GM19043 (cell line): ENCODE measurements around the gene NOC4L.

ENCODE experiments used
- ATAC-seq: cut with Tn5 transposase; IDR thresholded peaks from one replicate; pipeline ENCODE4 v1.9.1; 2021; ENCODE audit warnings: low read depth; ENCODE audit not compliant: unreplicated experiment

Gene NOC4L

DNA sequence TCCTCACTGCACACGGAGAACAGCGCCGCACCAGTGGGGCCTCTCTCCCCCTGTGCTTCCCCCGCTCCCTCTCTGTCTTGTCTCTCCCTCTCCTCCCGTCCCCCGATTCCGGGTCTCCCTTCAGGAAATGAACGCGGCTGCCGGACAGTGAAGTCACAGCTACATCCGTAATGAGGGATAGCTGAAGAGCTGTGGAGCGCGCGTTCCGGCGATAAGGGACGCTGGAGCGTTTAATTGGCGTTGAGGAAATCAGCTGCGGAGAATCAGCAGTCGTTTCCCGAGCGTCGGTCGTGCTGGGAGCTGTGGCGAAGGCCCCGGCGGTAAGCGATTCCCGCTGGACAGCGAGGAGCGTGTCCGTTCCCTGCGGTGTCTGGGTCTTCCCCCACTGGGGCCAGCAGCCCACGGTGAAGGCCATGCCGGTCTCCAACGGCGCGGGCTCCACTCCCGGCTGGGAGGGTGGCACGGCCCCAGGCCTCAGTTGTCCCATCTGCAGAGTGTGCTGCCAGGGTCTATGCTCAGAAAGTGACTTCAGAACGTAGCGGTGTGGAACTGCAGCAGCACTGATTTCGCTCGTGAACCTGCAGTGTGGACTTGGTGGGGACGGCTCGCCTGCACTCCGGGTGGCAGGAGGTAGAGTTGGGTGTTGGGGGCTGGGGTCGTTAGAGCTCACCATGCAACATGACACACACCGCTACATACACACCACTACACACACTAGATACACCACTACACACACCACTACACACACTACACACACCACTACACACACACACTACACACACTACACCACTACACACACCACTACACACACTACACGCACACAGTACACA is 10.9 kb downstream of the NOC4L start:
- ATAC-seq = no peak

DNA sequence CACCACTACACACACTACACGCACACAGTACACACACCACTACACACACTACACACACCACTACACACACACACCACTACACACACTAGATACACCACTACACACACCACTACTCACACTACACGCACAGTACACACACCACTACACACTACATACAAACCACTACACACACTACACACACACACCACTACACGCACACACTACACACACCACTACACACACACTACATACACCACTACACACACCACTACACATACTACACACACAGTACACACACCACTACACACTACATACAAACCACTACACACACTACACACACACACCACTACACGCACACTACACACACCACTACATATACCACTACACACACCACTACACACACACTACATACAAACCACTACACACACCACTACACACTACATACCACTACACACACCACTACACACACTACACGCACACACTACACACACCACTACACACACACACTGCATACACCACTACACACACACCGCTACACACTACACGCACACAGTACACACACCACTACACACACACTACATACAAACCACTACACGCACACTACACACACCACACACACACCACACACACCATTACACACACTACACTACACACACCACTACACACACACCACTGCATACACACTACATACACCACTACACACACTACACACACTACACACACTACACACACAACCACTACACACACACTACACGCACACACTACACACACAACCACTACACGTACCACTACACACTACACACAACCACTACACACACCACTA is 11.7 kb downstream of the NOC4L start:
- no peak for ATAC-seq

- no peak for ATAC-seq
Measured at GRCh38 chr12:132156573-132157325, 12.5 kb downstream of the NOC4L start.

DNA sequence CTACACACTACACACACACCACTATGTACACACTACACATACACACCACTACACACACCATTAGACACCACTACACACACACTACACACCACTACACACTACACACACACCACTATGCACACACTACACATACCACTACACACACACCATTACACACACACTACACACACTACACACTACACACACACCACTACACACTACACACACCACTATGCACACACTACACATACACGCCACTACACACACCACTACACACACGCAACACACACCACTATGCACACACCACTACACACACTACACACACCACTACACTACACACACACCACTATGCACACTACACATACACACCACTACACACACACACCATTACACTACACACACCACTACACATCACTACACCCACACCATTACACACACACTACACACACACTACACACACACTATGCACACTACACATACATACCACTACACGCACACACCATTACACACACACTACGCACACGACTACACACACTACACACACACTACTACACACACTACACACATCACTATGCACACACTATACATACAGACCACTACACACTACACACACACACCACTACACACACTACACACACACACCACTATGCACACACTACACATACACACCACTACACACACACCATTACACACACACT is 13.6 kb downstream of the NOC4L start:
- no peak for ATAC-seq

GRCh38 chr12:132158677-132159554 is 14.7 kb downstream of the NOC4L start:
- ATAC-seq = no peak

- no peak for ATAC-seq
Measured at GRCh38 chr12:132159555-132160003, 15.3 kb downstream of the NOC4L start.

- ATAC-seq = no peak
Measured at GRCh38 chr12:132160016-132160415, 15.8 kb downstream of the NOC4L start.

DNA sequence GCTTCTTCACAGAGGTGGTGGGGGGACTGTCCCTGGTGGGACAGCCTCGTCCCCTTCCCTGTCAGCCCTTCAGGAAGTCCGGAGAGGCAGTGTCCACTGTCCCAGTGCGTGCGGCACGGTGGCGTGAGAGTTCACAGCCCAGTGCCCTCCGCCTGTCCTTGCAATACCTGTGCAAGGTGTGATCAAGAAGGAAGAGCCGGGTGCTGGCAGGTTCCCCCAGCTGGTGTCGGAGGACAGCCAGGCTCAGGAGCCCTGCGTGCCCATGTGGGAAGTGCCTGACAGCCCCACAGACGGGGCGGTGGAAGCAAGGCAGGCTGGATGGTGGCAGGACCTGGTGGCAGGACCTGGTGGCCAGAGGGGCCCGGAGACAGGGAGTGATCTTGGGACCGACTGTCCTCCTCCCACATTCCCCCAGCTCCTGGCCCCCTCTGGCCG is 16.4 kb downstream of the NOC4L start:
- no peak for ATAC-seq

DNA sequence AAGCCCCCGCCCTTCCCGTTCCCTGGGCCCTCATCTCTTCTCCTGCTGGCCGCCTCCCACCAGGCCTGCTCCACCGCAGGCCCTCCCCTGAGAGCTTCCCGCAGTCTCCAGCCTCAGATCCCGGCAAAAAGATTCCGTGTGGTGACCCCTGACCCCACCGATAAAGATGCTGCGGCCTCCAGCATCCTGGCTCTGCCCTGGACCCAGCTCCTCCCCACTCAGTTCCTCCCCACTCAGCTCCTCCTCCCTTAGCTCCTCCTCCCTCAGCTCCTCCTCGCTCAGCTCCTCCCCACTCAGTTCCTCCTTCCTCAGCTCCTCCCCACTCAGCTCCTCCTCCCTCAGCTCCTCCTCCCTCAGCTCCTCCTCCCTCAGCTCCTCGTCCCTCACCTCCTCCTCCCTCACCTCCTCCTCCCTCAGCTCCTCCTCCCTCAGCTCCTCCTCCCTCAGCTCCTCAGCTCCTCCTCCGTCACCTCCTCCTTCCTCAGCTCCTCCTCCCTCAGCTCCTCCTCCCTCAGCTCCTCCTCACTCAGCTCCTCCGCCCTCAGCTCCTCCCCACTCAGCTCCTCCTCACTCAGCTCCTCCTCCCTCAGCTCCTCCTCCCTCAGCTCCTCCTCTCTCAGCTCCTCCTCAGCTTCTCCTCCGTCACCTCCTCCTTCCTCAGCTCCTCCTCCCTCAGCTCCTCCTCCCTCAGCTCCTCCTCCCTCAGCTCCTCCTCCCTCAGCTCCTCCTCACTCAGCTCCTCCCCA is 17.0 kb downstream of the NOC4L start:
- ATAC-seq = no peak

- no peak for ATAC-seq
Measured at GRCh38 chr12:132161796-132162507, 17.7 kb downstream of the NOC4L start.

GRCh38 chr12:132162508-132163031 is 18.3 kb downstream of the NOC4L start:
- no peak for ATAC-seq

DNA sequence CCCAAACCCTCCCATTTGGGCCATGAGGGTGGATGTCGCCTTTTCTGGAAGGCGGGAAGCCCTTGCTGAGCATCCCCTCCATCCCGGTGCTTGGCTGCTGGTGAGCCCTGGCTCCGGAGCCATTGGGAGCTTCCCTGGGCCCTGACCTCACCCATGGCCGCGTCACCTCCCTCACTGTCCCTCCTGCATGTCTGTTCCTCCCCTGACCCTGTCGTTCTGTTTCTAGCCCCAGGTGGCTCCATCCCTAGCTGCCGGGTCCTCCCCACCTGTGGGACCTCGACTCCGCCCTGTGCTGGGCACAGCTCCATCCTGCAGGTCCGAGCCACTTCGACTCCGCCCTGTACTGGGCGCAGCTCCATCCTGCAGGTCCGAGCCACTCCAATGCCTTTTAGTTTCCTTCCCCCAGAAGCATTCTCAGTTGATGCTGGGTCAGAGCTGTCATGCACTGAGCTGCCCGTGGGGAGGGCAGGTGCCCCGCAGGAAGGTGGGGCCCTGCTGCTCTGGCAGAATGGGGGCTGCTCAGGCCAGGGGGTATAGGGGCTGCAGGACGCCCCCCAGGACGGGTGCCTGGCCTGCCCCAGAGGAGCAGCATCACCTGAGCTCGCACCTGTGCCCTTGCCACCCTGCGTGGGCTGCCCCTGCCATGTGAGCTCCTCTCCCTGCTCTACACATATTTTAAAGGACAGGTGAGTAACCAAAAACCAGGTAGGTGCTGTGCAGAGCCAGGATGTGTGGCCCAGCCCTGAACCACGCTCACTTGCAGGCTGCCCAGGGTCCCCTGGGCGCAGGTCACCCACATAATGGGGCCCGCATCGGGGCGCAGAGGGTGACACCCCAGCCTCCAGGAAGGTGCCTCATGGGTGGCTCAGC is 19.0 kb downstream of the NOC4L start:
- ATAC-seq = no peak

- no peak for ATAC-seq
Measured at GRCh38 chr12:132163911-132164288, 19.6 kb downstream of the NOC4L start.

- no peak for ATAC-seq
Measured at GRCh38 chr12:132164426-132164825, 20.2 kb downstream of the NOC4L start.

GRCh38 chr12:132165584-132165983 is 21.3 kb downstream of the NOC4L start:
- no peak for ATAC-seq

- ATAC-seq = no peak
Measured at GRCh38 chr12:132166093-132166492, 21.8 kb downstream of the NOC4L start.
